Heart right ventricle (tissue), 16 donors: ENCODE data around the gene RYR1. TPM values are rescaled to one million over a fixed set of nuclear protein-coding genes. Genes with fewer than 3 reads are reported as not detected.

Experiments
- ATAC-seq, 8 donors: fragments of 200-7000 bp; cut with Tn5 transposase; one replicate each; pipeline ENCODE4 v1.9.1; 2020; ENCODE audit warnings: mild to moderate bottlenecking in 8 of 8, moderate library complexity in 8 of 8, moderate number of reproducible peaks in 1 of 8
- DNase-seq, 2 donors: peaks; one replicate each; pipeline ENCODE4 v3.0.0-alpha.2; 2020
- H3K27ac ChIP-seq, 10 donors: fragments of 200-600 bp; sonication (generic) in 2 of 10; one replicate each; pipeline versions ENCODE4 v1.5.0 to v1.8.0; 2020 to 2022; ENCODE audit warnings: mild to moderate bottlenecking in 3 of 10
- H3K27me3 ChIP-seq, 7 donors: fragments of 200-600 bp; one replicate each; pipeline ENCODE4 v1.8.0; 2021 to 2022; ENCODE audit warnings: mild to moderate bottlenecking in 2 of 7
- H3K36me3 ChIP-seq, 9 donors: fragments of 200-600 bp; sonication (generic) in 1 of 9; one replicate each; pipeline versions ENCODE4 v1.5.0 to v1.8.0; 2020 to 2022; ENCODE audit warnings: mild to moderate bottlenecking in 2 of 9
- H3K4me1 ChIP-seq, 9 donors: fragments of 200-600 bp; sonication (generic) in 1 of 9; one replicate each; pipeline versions ENCODE4 v1.5.0 to v1.8.0; 2020 to 2022; ENCODE audit warnings: mild to moderate bottlenecking in 4 of 9
- H3K4me3 ChIP-seq, 10 donors: fragments of 200-600 bp; sonication (generic) in 2 of 10; one replicate each; pipeline versions ENCODE4 v1.5.0 to v1.8.0; 2020 to 2022; ENCODE audit warnings: mild to moderate bottlenecking in 7 of 10, moderate library complexity in 2 of 10
- H3K9me3 ChIP-seq, 11 donors: fragments of 200-600 bp in 10 of 11; sonication (generic) in 2 of 11; one replicate each; pipeline versions ENCODE4 v1.5.0 to v1.8.0; 2013 to 2022; ENCODE audit warnings: mild to moderate bottlenecking in 2 of 11, control low read depth in 1 of 11, moderate library complexity in 1 of 11
- WGBS, 2 donors: extraction: QIAGEN DNeasy Blood & Tissue Kit; methylation state at CpG; one replicate each; pipeline ENCODE4 v1.1.7; 2013; ENCODE audit warnings: inconsistent platforms in 1 of 2; 5-methylcytosine and 5-hydroxymethylcytosine counted together
- intact Hi-C, 10 donors: fragments of 100-400 bp; cut with DNase I; formaldehyde crosslinking; loops; one replicate each; pipeline versions ENCODE4 v1.11.1 to v1.14.2; 2022
- polyA plus RNA-seq, 2 donors: library from polyadenylated mRNA; stranded (reverse); fragments of 200-250 nt; gene quantifications; one replicate each; pipeline ENCODE4 v1.2.3, GENCODE V29; 2013
- total RNA-seq, 10 donors: library from RNA; stranded (reverse); fragmentation: NEBNext Ultra II Directional in 3 of 10; extraction: Animal tissue kit (Norgen Biotek cat#: 25700) in 3 of 10; gene quantifications; one replicate each; pipeline versions ENCODE4 v1.2.1 to v1.2.4, GENCODE V29; 2021 to 2023
- TF ChIP-seq, protein P1 (sequence below), 9 donors: fragments of 200-600 bp; sonication (generic) in 2 of 9; IDR thresholded peaks; one replicate each; pipeline versions ENCODE4 v1.5.0 to v1.8.0; 2021 to 2022; ENCODE audit warnings: antibody characterized with exemption in 9 of 9, mild to moderate bottlenecking in 5 of 9, moderate library complexity in 1 of 9
- donor health status: Arrhythmogenic right ventricular cardiomyopathy.
- donor health status: ischemic (EF 13 %, LVEDD 7.1; RV severe dilation, severe dysfunction).
- donor health status: healthy with polysubstance abuse.
- donor health status: DM: no; HTN: yes; CAD: no.
- donor health status: DM: no; HTN: no; CAD: no.
- donor health status: ischemic (EF 25% LVEDD 6.9; RV normal size, moderate dysfunction).
- donor health status: ischemic (EF 25% LVEDD 5.7; RV mildly dilated, moderate dysfunction).
- donor health status: healthy.
- donor health status: DM: yes; HTN: yes; CAD: no.
- donor health status: Ischemic cardiomyopathy.
- donor health status: ischemic (EF 35%, LVEDD 5.7; RV mildly dilated, moderate dysfunction).
- donor health status: nonischemic (EF 11% LVEDD 7.7; RV severe dilation, severe dysfunction).
- donor health status: DM: yes; HTN: yes; CAD: no.
- donor health status: PGD.
- donor health status: ischemic (EF 29% LVEDD 5.4; RV normal size, mild dysfunction).
- donor health status: nonischemic (EF 23%, LVEDD 6.1; RV moderate dilation, normal function).

The RYR1 gene
- total and polyA plus RNA-seq, 12 donors = 0.20 to 1.7 (median 0.74) TPM

DNA sequence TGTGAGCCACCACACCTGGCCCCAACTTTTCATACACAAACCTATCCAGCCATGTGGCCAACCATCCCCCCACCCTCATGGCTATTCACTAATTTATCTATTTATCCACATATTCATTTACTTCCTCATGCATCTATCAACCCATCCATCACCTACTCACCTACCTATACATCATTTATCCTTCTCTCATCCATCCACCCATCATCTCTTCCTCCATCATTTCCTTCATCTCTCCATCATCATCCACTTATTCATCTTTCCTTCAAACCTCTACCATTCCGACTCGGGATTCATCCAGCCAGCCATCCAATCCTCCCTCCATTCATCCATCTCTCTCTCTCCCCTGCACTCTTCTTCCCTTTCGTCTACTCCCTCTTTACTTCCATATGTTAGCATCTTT lies 54.6 kb downstream of the RYR1 start:
- intact Hi-C loops = no loop called here
- WGBS, 2 donors = 90 to 91% methylated on average over 3 of the region's 3 CpGs
- peaks cover 0 to 27% (median 0%) of the 10 kb centered on the region in 11 donors for H3K9me3 ChIP-seq
- no peak overlapping the region for H3K4me3 ChIP-seq
- no peak for DNase-seq
- H3K27ac ChIP-seq = no peak overlapping the region
- no peaks in the 10 kb centered on the region for H3K36me3 ChIP-seq
- ATAC-seq = no peak
- TF ChIP-seq, protein P1, sequence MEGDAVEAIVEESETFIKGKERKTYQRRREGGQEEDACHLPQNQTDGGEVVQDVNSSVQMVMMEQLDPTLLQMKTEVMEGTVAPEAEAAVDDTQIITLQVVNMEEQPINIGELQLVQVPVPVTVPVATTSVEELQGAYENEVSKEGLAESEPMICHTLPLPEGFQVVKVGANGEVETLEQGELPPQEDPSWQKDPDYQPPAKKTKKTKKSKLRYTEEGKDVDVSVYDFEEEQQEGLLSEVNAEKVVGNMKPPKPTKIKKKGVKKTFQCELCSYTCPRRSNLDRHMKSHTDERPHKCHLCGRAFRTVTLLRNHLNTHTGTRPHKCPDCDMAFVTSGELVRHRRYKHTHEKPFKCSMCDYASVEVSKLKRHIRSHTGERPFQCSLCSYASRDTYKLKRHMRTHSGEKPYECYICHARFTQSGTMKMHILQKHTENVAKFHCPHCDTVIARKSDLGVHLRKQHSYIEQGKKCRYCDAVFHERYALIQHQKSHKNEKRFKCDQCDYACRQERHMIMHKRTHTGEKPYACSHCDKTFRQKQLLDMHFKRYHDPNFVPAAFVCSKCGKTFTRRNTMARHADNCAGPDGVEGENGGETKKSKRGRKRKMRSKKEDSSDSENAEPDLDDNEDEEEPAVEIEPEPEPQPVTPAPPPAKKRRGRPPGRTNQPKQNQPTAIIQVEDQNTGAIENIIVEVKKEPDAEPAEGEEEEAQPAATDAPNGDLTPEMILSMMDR (IDR thresholded peaks at IDR 0.05) = no peak
- no peaks in the 10 kb centered on the region for H3K4me1 ChIP-seq
- peaks cover 0 to 20% (median 9%) of the 10 kb centered on the region in 7 donors for H3K27me3 ChIP-seq

DNA sequence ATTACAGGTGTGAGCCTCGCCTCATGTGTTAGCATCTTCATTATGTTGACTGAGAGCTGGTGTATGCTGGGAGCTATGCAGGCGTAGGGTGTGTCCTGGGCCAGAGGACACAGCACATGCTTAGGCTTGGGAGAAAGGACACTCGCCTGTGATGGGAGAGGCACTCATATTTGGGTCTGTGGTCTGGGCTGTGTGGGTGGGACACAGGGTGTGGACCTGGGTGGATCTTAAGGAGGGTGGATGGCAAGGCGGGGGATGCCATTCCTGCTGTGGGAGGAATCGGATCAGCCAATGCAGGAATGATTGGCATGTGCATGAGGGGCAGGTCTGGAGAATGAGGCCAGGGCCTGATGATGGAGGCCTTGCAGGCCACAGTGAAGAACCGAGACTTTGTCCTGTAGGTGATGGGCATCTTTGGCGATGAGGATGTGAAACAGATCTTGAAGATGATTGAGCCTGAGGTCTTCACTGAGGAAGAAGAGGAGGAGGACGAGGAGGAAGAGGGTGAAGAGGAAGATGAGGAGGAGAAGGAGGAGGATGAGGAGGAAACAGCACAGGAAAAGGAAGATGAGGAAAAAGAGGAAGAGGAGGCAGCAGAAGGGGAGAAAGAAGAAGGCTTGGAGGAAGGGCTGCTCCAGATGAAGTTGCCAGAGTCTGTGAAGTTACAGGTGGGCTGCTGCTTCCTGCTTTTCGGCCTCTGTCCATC lies 55.4 kb downstream of the RYR1 start:
- peaks cover 0 to 17% (median 7%) of the 10 kb centered on the region in 7 donors for H3K27me3 ChIP-seq
- DNase-seq (no peak), ATAC-seq (no peak)
- 77 to 78% methylated on average over 9 of the region's 9 CpGs for WGBS, 2 donors
- H3K4me3 ChIP-seq = no peak overlapping the region
- H3K4me1 ChIP-seq = no peaks in the 10 kb centered on the region
- H3K9me3 ChIP-seq = peaks cover 0 to 27% (median 0%) of the 10 kb centered on the region in 11 donors
- H3K27ac ChIP-seq = no peak overlapping the region
- no peaks in the 10 kb centered on the region for H3K36me3 ChIP-seq
- TF ChIP-seq, protein P1 (IDR thresholded peaks at IDR 0.05) = no peak
- intact Hi-C loops = no loop called here

DNA sequence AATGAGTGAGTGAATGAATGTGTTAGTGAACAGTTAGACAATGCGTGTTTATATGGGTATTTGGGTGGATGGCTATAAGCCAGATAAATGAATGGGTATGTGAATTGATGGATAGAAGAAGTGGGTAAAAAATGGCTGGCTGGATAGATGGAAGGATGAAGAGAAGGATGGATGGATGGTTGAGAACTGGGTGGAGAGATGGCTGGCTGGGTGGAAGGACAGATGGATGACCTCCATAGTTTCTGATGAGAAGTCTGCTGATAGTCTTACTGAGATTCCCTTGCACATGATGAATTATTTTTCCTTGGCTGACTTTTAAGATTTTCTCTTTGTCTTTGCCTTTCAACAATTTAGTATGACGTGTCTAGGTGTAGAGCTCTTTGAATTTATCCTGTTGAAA lies 57.4 kb downstream of the RYR1 start:
- peaks cover 0 to 17% (median 7%) of the 10 kb centered on the region in 7 donors for H3K27me3 ChIP-seq
- DNase-seq = no peak
- TF ChIP-seq, protein P1 (IDR thresholded peaks at IDR 0.05) = no peak
- no peak overlapping the region for H3K27ac ChIP-seq
- intact Hi-C loops = no loop called here
- 91 to 94% methylated on average over 2 of the region's 2 CpGs for WGBS, 2 donors
- ATAC-seq = no peak
- no peaks in the 10 kb centered on the region for H3K4me1 ChIP-seq
- peaks cover 0 to 27% (median 0%) of the 10 kb centered on the region in 11 donors for H3K9me3 ChIP-seq
- no peaks in the 10 kb centered on the region for H3K36me3 ChIP-seq
- H3K4me3 ChIP-seq = no peak overlapping the region

DNA sequence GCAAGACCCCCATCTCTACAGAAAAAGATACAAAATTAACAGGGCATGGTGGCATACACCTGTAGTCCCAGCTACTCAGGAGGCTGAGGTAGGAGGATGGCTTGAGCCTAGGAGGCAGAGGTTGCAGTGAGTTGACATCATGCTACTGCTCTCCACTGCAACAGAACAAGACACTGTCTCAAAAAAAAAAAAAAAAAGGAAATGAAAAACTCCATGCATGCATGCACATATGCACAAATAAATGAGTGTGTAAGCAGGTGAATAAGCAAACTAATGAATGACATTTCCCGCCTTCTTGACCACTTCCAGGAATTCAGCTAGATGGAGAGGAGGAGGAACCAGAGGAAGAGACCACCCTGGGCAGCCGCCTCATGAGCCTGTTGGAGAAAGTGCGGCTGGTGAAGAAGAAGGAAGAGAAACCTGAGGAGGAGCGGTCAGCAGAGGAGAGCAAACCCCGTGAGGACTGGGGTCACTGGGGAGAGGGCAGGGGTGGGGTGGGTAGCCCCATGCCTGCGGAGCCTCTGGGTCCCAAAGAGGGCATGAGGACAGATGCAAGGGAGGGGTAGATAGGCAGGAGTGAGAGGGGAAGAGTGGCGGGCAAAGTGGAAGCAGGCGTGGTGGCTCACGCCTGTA lies 58.8 kb downstream of the RYR1 start:
- no peak for DNase-seq
- intact Hi-C loops = no loop called here
- WGBS, 2 donors = 76 to 79% methylated on average over 9 of the region's 9 CpGs
- Histone ChIP-seq H3K27me3 (peaks cover 0 to 16% (median 3%) of the 10 kb centered on the region in 7 donors), H3K4me1 (no peaks in the 10 kb centered on the region), H3K4me3 (no peak overlapping the region), H3K27ac (no peak overlapping the region), H3K9me3 (peaks cover 0 to 22% (median 0%) of the 10 kb centered on the region in 11 donors), H3K36me3 (no peaks in the 10 kb centered on the region)
- TF ChIP-seq, protein P1 (IDR thresholded peaks at IDR 0.05) = no peak
- ATAC-seq = no peak
